ENCODE measurements around the gene BIN2.
"Not testable (repeated sequence)": the region's sequence is repeated elsewhere in the genome, so short reads cannot be mapped to it uniquely, and the experiment has no call there.

BIN2 gene

GRCh38 chr12:51307655-51308593 is 16.1 kb downstream of the BIN2 start:
- DNase-seq, result no peak

DNA sequence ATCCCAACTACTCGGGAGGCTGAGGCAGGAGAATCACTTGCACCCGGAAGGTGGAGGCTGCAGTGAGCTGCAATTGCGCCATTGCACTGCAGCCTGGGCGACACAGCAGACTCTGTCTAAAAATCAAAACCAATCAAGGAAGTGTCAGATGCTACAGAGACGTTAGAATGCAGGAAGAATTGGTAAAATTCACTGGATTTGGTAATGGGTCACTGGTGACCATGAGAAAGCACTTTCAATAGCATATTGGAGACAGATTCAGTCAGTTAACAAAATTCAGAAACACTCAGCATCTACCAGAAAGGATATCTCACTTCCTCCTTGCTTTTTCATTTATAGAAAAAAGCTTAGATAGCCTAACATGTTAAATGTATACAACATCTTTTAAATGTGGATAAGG is 17.5 kb downstream of the BIN2 start:
- no peak for DNase-seq

- not testable (repeated sequence) for DNase-seq
Observed at GRCh38 chr12:51300768-51301167, 23.2 kb downstream of the BIN2 start.

GRCh38 chr12:51295651-51296050 is 28.3 kb downstream of the BIN2 start:
- no peak for DNase-seq

- DNase-seq, result not testable (repeated sequence)
Observed at GRCh38 chr12:51294097-51294496, 29.9 kb downstream of the BIN2 start.

DNA sequence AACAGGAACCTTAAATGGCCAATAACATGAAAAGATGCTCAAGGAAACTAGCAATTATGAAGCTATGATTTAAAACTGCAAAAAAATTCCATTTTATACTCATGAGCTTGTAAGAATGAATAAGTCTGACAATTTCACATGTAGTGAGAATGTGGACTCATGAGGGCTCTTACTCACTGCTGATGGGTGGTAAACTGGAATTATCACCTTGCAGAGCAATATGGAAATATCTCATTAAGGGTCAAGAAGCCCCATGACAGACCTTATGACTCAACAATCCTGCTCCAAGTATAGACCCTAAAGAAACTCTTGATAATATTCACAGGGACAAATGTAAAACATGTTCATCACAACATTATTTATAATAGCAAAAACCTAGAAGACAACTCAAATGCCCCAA is 30.3 kb downstream of the BIN2 start:
- DNase-seq, result no peak

- DNase-seq, result not testable (repeated sequence)
Observed at GRCh38 chr12:51291603-51292513, 32.1 kb downstream of the BIN2 start.

DNA sequence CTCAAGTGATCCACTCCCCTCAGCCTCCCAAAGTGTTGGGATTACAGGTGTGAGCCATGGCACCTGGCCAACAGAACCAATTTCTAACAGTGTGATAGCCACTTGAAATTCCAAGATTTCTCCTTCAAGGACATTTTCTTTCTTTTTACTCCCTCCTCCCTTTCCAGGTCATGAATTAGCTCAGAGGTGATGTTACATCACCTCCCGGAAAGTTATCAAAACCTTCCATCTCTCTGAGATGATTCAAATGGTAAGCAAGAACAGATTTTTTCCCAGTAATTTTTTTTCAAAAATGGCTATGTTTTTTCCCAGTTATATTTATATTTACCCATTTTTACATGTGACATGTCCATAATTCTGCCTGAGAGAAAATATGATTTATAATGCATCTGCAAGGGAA is 38.1 kb downstream of the BIN2 start:
- DNase-seq, result no peak

GRCh38 chr12:51281202-51281924 is 42.6 kb downstream of the BIN2 start:
- DNase-seq, result no peak

DNA sequence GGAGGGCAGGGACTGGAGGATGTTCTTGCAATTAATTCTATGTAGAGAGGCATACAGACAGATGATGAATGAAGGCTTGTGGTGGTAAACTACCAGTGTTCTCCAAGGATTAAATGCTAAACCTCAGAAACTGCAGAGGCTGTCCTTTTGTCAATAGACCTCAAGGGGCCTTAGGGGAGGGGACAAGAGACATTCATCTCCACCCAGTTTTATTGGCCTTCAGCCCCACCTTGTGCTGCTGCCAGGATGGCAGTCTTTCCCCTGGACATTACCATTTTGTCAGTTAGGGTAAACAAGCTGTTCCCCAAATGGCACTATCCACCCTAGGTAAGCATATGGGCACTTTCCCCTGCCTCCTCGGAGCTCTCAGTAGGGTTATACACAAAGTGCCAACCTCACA is 48.9 kb downstream of the BIN2 start:
- DNase-seq, result no peak

- DNase-seq, result not testable (repeated sequence)
Observed at GRCh38 chr12:51272810-51273209, 51.2 kb downstream of the BIN2 start.

DNA sequence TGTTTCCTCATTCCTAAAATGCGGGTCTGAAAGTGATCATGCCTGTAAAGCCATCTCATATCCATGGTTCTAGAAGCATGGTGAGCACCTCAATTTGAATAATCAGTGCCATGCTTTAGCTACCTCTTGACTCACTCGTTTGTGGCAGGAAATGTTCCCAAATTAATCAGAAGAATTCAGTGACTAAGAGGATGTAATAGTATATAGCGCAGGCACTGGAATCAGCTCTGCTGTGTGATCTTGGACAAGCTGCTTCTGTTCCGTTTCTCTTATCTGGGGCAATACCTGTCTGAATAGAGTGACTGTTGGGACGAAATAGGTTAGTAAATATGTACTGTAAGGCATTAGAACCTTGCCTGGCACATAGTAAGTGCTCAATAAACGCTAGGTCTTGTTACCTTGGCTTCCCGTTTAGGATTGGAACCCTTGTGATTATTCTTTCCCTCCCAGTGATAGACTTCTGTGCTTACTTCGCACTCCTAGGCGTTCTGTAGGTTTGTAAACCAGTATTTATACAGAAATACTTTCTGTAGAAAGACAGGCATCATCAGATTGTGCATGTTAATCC is 52.9 kb downstream of the BIN2 start:
- DNase-seq, result no peak

DNA sequence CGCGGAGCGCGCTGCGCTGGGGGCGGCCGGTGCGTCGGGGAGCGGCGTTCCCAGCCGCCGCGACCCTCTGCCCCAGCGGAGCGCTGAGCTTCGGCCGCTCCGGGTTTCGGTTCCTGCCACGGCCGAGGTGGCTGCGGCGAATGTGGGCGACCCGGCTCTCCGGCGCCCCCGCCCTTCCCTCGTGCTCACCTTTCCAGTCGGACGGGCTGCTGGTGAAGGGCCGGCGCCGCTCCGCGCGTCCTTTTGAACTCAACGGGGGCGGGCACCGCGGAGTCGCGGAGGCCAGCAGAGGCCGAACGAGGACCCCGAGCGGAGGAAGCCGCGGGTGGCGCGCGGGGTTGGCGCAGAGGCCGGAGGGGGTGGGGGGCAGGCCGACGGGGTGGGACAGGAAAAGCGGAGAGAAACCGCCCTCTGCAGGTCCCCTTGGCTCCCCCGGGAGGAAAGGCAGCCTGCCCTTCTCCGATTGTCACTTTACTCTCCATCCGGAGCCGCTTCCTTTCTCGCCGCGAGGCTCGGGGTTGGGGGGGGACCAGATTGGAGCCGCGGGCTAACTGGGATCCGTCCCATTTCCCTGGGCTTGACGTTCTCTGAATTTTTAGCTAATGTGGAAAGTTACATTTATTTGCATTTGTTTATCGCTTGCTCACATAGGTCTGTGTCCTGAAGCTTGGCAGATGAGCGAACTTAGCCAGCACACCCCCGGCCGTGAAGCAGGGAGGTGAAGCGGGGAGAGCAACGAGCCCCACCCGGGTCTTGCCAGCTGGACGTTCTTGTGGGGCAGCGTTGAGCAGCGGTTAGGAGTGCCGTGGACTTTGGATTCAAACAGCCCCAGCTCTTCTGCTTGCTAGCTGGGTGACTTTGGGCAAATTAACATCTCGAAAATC is 53.7 kb downstream of the BIN2 start, which contains the start of gene SMAGP:
SMAGP (minus strand) TSS at position 349 of the 884 bp plus-strand sequence. CDS start 1,137 bp downstream, outside the sequence.
- peak; percentile 11 for DNase-seq

- DNase-seq, result no peak
Observed at GRCh38 chr12:51269174-51270066, 54.6 kb downstream of the BIN2 start.

DNA sequence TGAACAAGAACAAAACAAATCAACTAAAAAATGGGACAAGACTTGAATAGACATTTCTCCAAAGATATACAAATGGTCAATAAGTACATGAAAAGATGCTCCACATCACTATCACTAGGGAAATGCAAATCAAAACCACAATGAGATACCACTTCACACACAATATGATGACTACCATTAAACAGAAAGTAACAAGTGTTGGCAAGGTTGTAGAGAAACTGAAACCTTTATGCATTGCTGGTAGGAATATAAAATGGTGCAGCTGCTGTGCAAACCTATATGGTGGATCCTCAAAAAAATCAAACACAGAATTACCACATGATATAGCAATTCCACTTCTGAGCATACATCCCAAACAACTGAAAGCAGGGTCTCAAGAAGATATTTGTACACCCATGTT is 59.0 kb downstream of the BIN2 start:
- no peak for DNase-seq

DNA sequence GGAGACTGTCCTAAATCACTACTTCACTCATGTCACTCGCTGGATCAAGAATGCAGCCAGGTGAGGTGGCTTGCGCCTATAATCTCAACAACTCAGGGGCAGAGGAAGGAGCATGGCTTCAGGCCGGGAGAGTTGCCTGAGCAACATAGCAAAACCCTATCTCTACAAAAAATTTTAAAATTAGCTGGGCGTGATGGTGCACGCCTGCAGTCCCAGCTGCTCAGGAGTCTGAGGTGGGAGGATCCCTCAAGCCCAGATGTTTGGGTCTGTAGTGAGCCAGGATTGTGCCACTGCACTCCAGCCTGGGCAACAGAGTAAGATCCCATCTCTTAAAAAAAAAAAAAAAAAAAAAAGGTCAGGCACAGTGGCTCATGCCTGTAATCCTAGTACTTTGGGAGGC is 59.7 kb downstream of the BIN2 start:
- no peak for DNase-seq

DNA sequence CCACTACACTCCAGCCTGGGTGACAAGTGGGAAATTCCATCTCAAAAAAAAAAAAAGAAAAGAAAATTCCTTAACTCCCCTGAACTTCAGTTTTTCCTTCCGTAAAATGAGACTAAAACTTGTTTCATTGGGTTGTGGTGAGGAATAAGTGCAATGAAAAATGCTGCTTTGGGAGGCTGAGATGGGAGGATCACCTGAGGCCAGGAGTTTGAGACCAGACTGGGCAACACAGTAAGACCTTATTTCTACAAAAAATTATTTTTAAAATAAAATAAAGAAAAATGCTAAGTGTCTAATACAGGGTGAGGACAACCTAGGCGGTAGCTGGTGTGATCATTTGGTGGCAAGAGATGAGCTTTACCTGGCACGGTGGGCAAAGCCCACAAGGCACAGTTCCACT is 60.6 kb downstream of the BIN2 start:
- DNase-seq, result no peak

GRCh38 chr12:51262758-51263177 is 61.2 kb downstream of the BIN2 start:
- no peak for DNase-seq

- not testable (repeated sequence) for DNase-seq
Observed at GRCh38 chr12:51259600-51259999, 64.4 kb downstream of the BIN2 start.

- no peak for DNase-seq
Observed at GRCh38 chr12:51254536-51254935, 69.4 kb downstream of the BIN2 start.
